Right lobe of liver (tissue), 6 donors: ENCODE data around the gene CPN1. TPM values are rescaled to one million over a fixed set of nuclear protein-coding genes. Genes with fewer than 3 reads are reported as not detected.

ENCODE experiments used
- ATAC-seq, 4 donors: fragments of 200-7000 bp; cut with Tn5 transposase; one replicate each; pipeline ENCODE4 v1.9.1; 2020; ENCODE audit warnings: mild to moderate bottlenecking in 4 of 4, moderate library complexity in 4 of 4
- DNase-seq, 3 donors: peaks; one replicate each; pipeline ENCODE4 v3.0.0-alpha.2; 2020
- H3K27ac ChIP-seq, 3 donors: fragments of 200-600 bp; one replicate each; pipeline ENCODE4 v1.8.0; 2022
- H3K27me3 ChIP-seq, 2 donors: fragments of 200-600 bp; one replicate each; pipeline ENCODE4 v1.8.0; 2022
- H3K36me3 ChIP-seq, 4 donors: fragments of 200-600 bp; sonication (generic) in 1 of 4; one replicate each; pipeline versions ENCODE4 v1.5.1 to v1.8.0; 2017 to 2022; ENCODE audit warnings: control low read depth in 1 of 4
- H3K4me1 ChIP-seq, 4 donors: fragments of 200-600 bp; sonication (generic) in 1 of 4; one replicate each; pipeline versions ENCODE4 v1.5.1 to v1.8.0; 2017 to 2022; ENCODE audit warnings: control low read depth in 1 of 4
- H3K4me3 ChIP-seq, 3 donors: fragments of 200-600 bp; one replicate each; pipeline ENCODE4 v1.8.0; 2022
- H3K9me3 ChIP-seq, 4 donors: fragments of 200-600 bp; sonication (generic) in 1 of 4; one replicate each; pipeline versions ENCODE4 v1.5.1 to v1.8.0; 2017 to 2022; ENCODE audit warnings: control low read depth in 1 of 4
- CTCF ChIP-seq, 4 donors: fragments of 200-600 bp in 3 of 4; fragments of 450-650 bp in 1 of 4; IDR thresholded peaks; one replicate each; pipeline versions ENCODE4 v1.5.1 to v1.8.0; 2016 to 2022; ENCODE audit warnings: antibody characterized with exemption in 4 of 4, mild to moderate bottlenecking in 2 of 4
- POLR2A ChIP-seq: fragments of 450-650 bp; IDR thresholded peaks from one replicate; pipeline ENCODE4 v1.6.1; 2017; ENCODE audit warnings: antibody characterized with exemption, mild to moderate bottlenecking
- WGBS: methylation state at CpG from one replicate; pipeline ENCODE4 v1.1.6; 2018; ENCODE audit warnings: low coverage, low lambda C conversion rate; ENCODE audit not compliant: insufficient coverage; ENCODE audit errors: missing lambda C conversion rate; 5-methylcytosine and 5-hydroxymethylcytosine counted together
- intact Hi-C, 2 donors: fragments of 100-400 bp; cut with DNase I; formaldehyde crosslinking; loops; one replicate each; pipeline versions ENCODE4 v1.11.2 to v1.14.1; 2022
- total RNA-seq, 6 experiments: library from RNA; depleted of rRNA in 2 of 6; stranded (reverse); fragments of >200 nt in 2 of 6; fragmentation: NEBNext Ultra II Directional in 3 of 6; extraction: Animal tissue kit (Norgen Biotek cat#: 25700) in 3 of 6; gene quantifications; one replicate each; pipeline versions ENCODE4 v1.1.0 to v1.2.4, GENCODE V29; 2016 to 2023
- donor health status: DM: no; HTN: yes; CAD: no.
- donor health status: DM: no; HTN: no; CAD: no.
- donor health status: DM: no; HTN: no; CAD: no.
- donor health status: DM: no; HTN: yes; CAD: no.
- donor health status: DM: no; HTN: yes; CAD: no.

CPN1 gene
- total RNA-seq, 6 experiments from 2014 or later, result 20.7 to 76.6 (median 54.4) TPM

- Histone ChIP-seq H3K27me3 (no peaks in the 10 kb centered on the region), H3K4me3 (no peak overlapping the region), H3K27ac (no peak overlapping the region), H3K9me3 (no peaks in the 10 kb centered on the region), H3K4me1 (no peaks in the 10 kb centered on the region), H3K36me3 (no peaks in the 10 kb centered on the region)
- ATAC-seq (no peak), DNase-seq (no peak)
- TF ChIP-seq POLR2A (no peak), CTCF (IDR thresholded peaks at IDR 0.05) (no peak)
- 55% methylated on average over 2 of the region's 2 CpGs for WGBS
- intact Hi-C loops, result no loop called here
These were observed 59.3 kb downstream of the CPN1 start for GRCh38 chr10:100022403-100022802.

GRCh38 chr10:100021322-100021721 is 60.3 kb downstream of the CPN1 start:
- Histone ChIP-seq H3K9me3 (no peaks in the 10 kb centered on the region), H3K27ac (no peak overlapping the region), H3K4me3 (no peak overlapping the region), H3K4me1 (no peaks in the 10 kb centered on the region), H3K27me3 (no peaks in the 10 kb centered on the region), H3K36me3 (no peaks in the 10 kb centered on the region)
- no peak for TF ChIP-seq CTCF (IDR thresholded peaks at IDR 0.05)
- no peak for TF ChIP-seq POLR2A
- no peak for ATAC-seq
- DNase-seq, result no peak
- 100% methylated on average over 1 of the region's 1 CpG for WGBS
- intact Hi-C loops, result no loop called here

- no peaks in the 10 kb centered on the region for H3K4me1 ChIP-seq
- intact Hi-C loops, result no loop called here
- 41% methylated on average over 2 of the region's 11 CpGs for WGBS
- H3K36me3 ChIP-seq, result no peaks in the 10 kb centered on the region
- DNase-seq (no peak), ATAC-seq (no peak)
- H3K9me3 ChIP-seq, result no peaks in the 10 kb centered on the region
- no peaks in the 10 kb centered on the region for H3K27me3 ChIP-seq
- no peak overlapping the region for H3K4me3 ChIP-seq
- no peak overlapping the region for H3K27ac ChIP-seq
- TF ChIP-seq POLR2A (no peak), CTCF (IDR thresholded peaks at IDR 0.05) (no peak)
These were observed 60.8 kb downstream of the CPN1 start for GRCh38 chr10:100020886-100021253.

GRCh38 chr10:100020142-100020885 is 61.4 kb downstream of the CPN1 start:
- Histone ChIP-seq H3K9me3 (no peaks in the 10 kb centered on the region), H3K27ac (no peak overlapping the region), H3K4me3 (no peak overlapping the region), H3K27me3 (no peaks in the 10 kb centered on the region), H3K36me3 (no peaks in the 10 kb centered on the region), H3K4me1 (no peaks in the 10 kb centered on the region)
- intact Hi-C loops, result no loop called here
- peak in 2 of 4 donors; percentile 45 to 71 for ATAC-seq
- TF ChIP-seq POLR2A (no peak), CTCF (IDR thresholded peaks at IDR 0.05) (no peak)
- DNase-seq, result no peak
- WGBS, result 54% methylated on average over 4 of the region's 5 CpGs
